Stomach (tissue), 4 donors: ENCODE measurements around the gene LCLAT1.

Experiments used
- POLR2A ChIP-seq, 4 donors: fragments of 450-650 bp; IDR thresholded peaks; one replicate each; pipeline ENCODE4 v1.6.1; 2016; ENCODE audit warnings: antibody characterized with exemption in 4 of 4, control low read depth in 2 of 4, mild to moderate bottlenecking in 1 of 4, moderate library complexity in 1 of 4
- POLR2AphosphoS5 ChIP-seq, 3 donors: sonication (generic); formaldehyde crosslinking; IDR thresholded peaks; one replicate each; pipeline ENCODE4 v1.6.1; 2016; ENCODE audit warnings: antibody characterized with exemption in 3 of 3
- TF ChIP-seq, protein P1 (sequence below), 7 experiments: fragments of 450-650 bp in 4 of 7; fragments of 200-600 bp in 3 of 7; sonication (generic) in 3 of 7; IDR thresholded peaks; one replicate each; pipeline ENCODE4 v1.5.1; 2016 to 2019; ENCODE audit warnings: antibody characterized with exemption in 7 of 7, control low read depth in 2 of 7, mild to moderate bottlenecking in 1 of 7

DNA sequence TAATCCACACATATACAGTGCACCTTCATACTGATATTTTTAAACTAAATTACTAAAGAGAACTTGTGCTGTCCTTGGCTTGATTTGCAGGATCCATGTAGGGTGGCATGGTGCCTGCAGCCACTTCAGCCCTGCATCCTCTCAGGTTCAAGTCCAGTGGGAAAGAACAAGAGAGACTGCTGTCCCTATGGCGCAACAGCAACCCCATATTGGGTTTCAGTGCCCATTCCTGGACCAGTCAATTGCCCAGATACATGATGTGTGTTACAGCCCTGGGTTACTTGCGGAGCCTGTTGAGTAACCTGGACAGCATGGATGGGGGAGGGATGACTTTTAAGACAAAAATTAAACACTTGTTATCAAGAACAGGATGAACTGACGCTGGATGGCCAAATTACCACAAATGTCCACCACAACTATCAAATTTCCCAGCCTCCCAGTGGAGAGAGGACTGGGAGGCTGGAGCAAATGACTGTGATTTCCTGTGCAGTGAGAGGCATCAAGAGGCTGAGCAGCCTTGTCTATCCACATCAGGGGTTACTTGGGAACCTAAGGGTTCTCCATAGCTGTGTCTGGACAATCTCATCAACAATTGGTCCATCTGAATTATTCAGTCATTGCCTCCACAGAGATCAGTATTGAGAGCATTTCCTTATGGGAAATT, 198.2 kb downstream of the LCLAT1 start:
- TF ChIP-seq, protein P1, sequence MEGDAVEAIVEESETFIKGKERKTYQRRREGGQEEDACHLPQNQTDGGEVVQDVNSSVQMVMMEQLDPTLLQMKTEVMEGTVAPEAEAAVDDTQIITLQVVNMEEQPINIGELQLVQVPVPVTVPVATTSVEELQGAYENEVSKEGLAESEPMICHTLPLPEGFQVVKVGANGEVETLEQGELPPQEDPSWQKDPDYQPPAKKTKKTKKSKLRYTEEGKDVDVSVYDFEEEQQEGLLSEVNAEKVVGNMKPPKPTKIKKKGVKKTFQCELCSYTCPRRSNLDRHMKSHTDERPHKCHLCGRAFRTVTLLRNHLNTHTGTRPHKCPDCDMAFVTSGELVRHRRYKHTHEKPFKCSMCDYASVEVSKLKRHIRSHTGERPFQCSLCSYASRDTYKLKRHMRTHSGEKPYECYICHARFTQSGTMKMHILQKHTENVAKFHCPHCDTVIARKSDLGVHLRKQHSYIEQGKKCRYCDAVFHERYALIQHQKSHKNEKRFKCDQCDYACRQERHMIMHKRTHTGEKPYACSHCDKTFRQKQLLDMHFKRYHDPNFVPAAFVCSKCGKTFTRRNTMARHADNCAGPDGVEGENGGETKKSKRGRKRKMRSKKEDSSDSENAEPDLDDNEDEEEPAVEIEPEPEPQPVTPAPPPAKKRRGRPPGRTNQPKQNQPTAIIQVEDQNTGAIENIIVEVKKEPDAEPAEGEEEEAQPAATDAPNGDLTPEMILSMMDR (IDR thresholded peaks at IDR 0.05): no peak
- no peak for TF ChIP-seq POLR2AphosphoS5 (IDR thresholded peaks at IDR 0.05)
- no peak for TF ChIP-seq POLR2A (IDR thresholded peaks at IDR 0.05)
